SU-DHL-6 (cell line): ENCODE measurements around the gene UTP11.
"Not testable (repeated sequence)": the region's sequence is repeated elsewhere in the genome, so short reads cannot be mapped to it uniquely, and the experiment has no call there.

ENCODE experiments used
- CTCF ChIP-seq: fragments of 200-600 bp; sonication (generic); IDR thresholded peaks from one replicate; pipeline ENCODE4 v1.5.1; 2017; ENCODE audit warnings: antibody characterized with exemption, mild to moderate bottlenecking, low read length, moderate library complexity; ENCODE audit not compliant: insufficient read depth, poor library complexity, severe bottlenecking
- EZH2phosphoT487 ChIP-seq: fragments of 200-600 bp; sonication (generic), shearing (Covaris generic); conservative IDR thresholded peaks from 2 replicates; pipeline ENCODE4 v1.6.1; 2018; ENCODE audit warnings: mild to moderate bottlenecking, antibody characterized with exemption, low read length, moderate library complexity, mixed read lengths

GRCh38 chr1:38032992-38033391, 20.5 kb downstream of the UTP11 start:
- TF ChIP-seq CTCF, EZH2phosphoT487: not testable (repeated sequence)
